Coronary artery (tissue), 2 donors: Measurements from ENCODE around the gene AGBL4.

Experiments
- DNase-seq: peaks from one replicate; pipeline ENCODE4 v3.0.0-alpha.2; 2017; ENCODE audit warnings: low spot score
- H3K27ac ChIP-seq, 2 donors: fragments of 200-600 bp; sonication (generic); one replicate each; pipeline ENCODE4 v1.5.1; 2016 to 2019
- H3K4me3 ChIP-seq: fragments of 200-600 bp; sonication (generic); 2 replicates; pipeline ENCODE4 v1.5.1; 2016; ENCODE audit warnings: mild to moderate bottlenecking, moderate library complexity
- CTCF ChIP-seq: fragments of 200-600 bp; sonication (generic); IDR thresholded peaks from one replicate; pipeline ENCODE4 v1.5.1; 2019; ENCODE audit warnings: antibody characterized with exemption

AGBL4 gene

DNA sequence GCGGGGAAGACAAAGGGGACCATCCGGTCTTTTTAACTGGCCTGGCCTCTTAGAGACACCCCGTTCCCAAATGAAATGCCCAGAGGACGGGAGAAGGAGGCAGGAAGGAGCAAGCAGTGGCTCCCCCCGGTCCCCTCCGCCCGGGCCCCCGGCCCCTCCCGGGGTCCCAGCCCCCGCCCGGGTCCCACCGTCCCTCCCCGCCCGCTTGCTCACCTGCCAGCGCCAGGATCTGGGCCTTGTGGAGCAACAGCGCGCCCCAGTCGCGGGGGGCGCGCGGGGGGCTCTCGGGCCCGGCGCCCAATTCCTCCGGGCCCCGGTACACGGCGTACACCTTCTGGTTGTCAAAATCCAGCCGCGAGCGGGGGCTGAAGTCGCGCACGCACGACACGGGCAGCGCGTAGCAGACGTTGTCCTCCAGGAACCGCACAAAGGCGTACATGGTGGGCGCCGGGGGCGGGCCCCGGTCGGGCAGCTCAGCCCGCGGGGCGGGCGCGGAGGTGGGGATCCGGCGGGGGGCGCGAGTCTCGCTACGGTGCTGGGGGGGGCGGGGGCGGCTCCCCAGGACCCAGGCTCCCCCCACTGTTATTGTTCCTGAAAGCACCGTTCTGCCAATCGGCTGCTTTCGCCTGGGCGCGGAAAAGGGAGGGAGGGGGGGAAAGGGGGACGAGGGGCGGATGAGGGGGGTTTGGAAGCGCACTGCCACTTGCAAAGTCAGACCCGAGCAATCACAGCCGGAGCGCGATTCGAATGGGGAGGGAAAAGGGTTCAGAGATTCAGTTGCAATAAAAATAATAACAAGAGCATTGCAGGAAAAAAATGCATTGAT is 1247.1 kb downstream of the AGBL4 start, which contains the start of gene BEND5:
Gene BEND5, minus strand, starts transcription at position 499 of the 826 bp plus-strand sequence. Its CDS starts 60 bp downstream, at position 439.
- Histone ChIP-seq H3K27ac (peak within 1 kb of the TSS; percentile 74 to 88), H3K4me3 (peak within 1 kb of the TSS; percentile 89)
- TF ChIP-seq CTCF: no peak
- DNase-seq: peak; percentile 79

DNA sequence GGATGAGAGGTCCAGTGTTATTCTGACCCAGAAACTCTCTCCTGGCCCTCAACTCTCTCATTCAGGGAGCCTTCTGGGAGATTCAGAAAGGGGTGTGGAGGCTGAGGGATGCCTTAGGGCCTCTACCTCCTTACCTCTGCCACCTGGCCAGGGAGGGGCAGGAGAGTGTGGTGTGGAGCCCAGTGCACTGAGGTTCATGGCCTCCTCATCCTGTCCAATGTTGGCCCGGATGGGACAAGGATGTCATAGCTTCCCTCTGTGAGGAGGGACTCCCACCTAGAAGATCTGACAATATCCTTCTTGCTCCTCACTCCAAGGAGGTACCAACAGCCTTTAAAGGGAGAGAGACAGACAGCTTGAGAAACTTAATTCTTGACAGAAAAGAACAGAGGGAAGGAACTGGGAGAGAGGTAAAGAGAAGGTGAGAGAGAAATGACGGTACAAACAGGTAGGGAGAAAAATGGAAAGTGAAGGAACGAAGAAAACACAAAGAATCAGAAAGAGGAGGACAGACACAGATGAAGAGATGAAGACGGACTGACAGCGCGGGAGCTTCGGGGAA is 1247.8 kb downstream of the AGBL4 start:
- DNase-seq: no peak
- TF ChIP-seq CTCF: no peak
- Histone ChIP-seq H3K27ac (peak overlapping the region; percentile 74 to 88), H3K4me3 (peak overlapping the region; percentile 89)

DNA sequence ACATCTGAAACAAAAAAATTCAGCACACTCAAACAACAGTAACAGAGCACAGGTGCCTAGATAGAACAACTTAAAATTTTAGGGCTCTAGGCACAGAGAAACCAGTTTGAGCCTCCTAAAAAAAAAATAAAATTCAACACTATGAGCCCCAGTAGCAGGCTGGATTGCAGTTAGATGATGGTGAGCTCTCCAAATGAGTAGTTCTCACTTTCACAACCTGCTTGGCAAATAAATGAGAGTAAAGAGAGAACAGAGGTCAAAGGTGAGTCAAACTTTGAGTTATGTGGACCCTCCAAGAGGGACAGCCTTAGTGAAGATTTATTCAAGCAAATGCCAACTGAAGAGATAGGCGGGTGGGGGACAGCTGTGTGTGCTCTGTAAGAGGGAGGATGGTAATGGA is 1250.6 kb downstream of the AGBL4 start:
- TF ChIP-seq CTCF: no peak
- DNase-seq: no peak
- Histone ChIP-seq H3K27ac (no peak overlapping the region), H3K4me3 (no peak overlapping the region)

DNA sequence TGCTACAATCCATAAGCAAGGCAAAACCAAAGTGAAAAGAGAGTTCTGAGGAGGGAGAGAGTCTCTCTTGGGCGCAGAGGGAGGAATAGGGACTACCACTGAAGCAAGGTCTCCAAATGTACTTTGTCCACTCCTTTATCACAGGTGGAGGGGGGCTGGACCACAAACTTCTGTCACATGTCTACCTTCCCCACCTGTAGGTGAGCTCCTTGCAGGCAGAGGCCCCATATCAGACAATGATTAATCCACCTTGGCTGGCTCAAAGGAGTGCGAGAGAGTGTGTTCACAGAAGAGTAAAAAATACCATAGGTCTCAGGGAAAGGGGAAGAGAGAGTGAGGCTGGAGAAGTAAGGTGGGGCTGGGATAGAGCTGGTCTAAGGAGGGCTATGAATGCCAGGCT is 1251.5 kb downstream of the AGBL4 start:
- DNase-seq: no peak
- H3K4me3 ChIP-seq: no peak overlapping the region
- no peak overlapping the region for H3K27ac ChIP-seq
- no peak for TF ChIP-seq CTCF

GRCh38 chr1:48771561-48771960 is 1252.2 kb downstream of the AGBL4 start:
- TF ChIP-seq CTCF: no peak
- Histone ChIP-seq H3K27ac (no peak overlapping the region), H3K4me3 (no peak overlapping the region)
- no peak for DNase-seq

- no peak for TF ChIP-seq CTCF
- no peak for DNase-seq
- H3K4me3 ChIP-seq: no peak overlapping the region
- H3K27ac ChIP-seq: no peak overlapping the region
These were observed 1255.7 kb downstream of the AGBL4 start for GRCh38 chr1:48767975-48768510.
